Loucy (cell line): ENCODE data around the gene SMIM17.
"Not testable (repeated sequence)": the region's sequence is repeated elsewhere in the genome, so short reads cannot be mapped to it uniquely, and the experiment has no call there.

ENCODE experiments used
- H2AFZ ChIP-seq: fragments of 200-600 bp; sonication (generic); 2 replicates; pipeline ENCODE4 v1.6.0; 2016; ENCODE audit warnings: antibody characterized with exemption, mild to moderate bottlenecking, low read length, moderate library complexity
- H3F3A ChIP-seq: fragments of 200-600 bp; 2 replicates; pipeline ENCODE4 v1.6.0; 2016; ENCODE audit warnings: antibody characterized with exemption, low read depth, mild to moderate bottlenecking
- H3K27me3 ChIP-seq: fragments of 200-600 bp; sonication (generic); 2 replicates; pipeline ENCODE4 v1.6.1; 2014; ENCODE audit warnings: low read length, mild to moderate bottlenecking; ENCODE audit not compliant: insufficient read depth, poor library complexity, severe bottlenecking
- H3K36me3 ChIP-seq: fragments of 200-600 bp; sonication (generic); 2 replicates; pipeline ENCODE4 v1.6.1; 2016; ENCODE audit warnings: low read length; ENCODE audit not compliant: insufficient read depth
- H3K4me1 ChIP-seq: fragments of 200-600 bp; sonication (generic); 2 replicates; pipeline ENCODE4 v1.5.1; 2014; ENCODE audit warnings: low read length, mild to moderate bottlenecking; ENCODE audit not compliant: insufficient read depth, poor library complexity, severe bottlenecking
- H3K4me2 ChIP-seq: fragments of 200-600 bp; sonication (generic); 2 replicates; pipeline ENCODE4 v1.6.0; 2014; ENCODE audit warnings: antibody characterized with exemption, low read length, low read depth, mild to moderate bottlenecking; ENCODE audit not compliant: poor library complexity, severe bottlenecking
- H3K4me3 ChIP-seq: fragments of 200-600 bp; sonication (generic); 2 replicates; pipeline ENCODE4 v1.5.1; 2014; ENCODE audit warnings: low read length, mild to moderate bottlenecking, mixed read lengths; ENCODE audit not compliant: poor library complexity, severe bottlenecking
- H3K79me2 ChIP-seq: fragments of 200-600 bp; sonication (generic); 2 replicates; pipeline ENCODE4 v1.6.1; 2014; ENCODE audit warnings: low read length; ENCODE audit not compliant: insufficient read depth
- H3K9ac ChIP-seq: fragments of 200-600 bp; sonication (generic); 2 replicates; pipeline ENCODE4 v1.6.0; 2014; ENCODE audit warnings: mild to moderate bottlenecking, low read depth, low read length, moderate library complexity; ENCODE audit not compliant: poor library complexity, severe bottlenecking
- H3K9me2 ChIP-seq: fragments of 200-600 bp; sonication (generic); replicated peaks from 2 replicates; pipeline ENCODE4 v1.6.1; 2016; ENCODE audit warnings: low read depth, low read length, mixed read lengths
- H3K9me3 ChIP-seq: fragments of 200-600 bp; sonication (generic); 2 replicates; pipeline ENCODE4 v1.6.1; 2014; ENCODE audit warnings: mild to moderate bottlenecking, antibody characterized with exemption, low read length, low read depth; ENCODE audit not compliant: insufficient read depth
- H4K20me1 ChIP-seq: fragments of 200-600 bp; sonication (generic); 2 replicates; pipeline ENCODE4 v1.6.0; 2014; ENCODE audit warnings: antibody characterized with exemption, low read length, mild to moderate bottlenecking; ENCODE audit not compliant: insufficient read depth, poor library complexity, severe bottlenecking
- CTCF ChIP-seq: fragments of 200-600 bp; sonication (generic); conservative IDR thresholded peaks from 2 replicates; pipeline ENCODE4 v1.5.1; 2014; ENCODE audit warnings: mild to moderate bottlenecking, antibody characterized with exemption, low read length
- EZH2phosphoT487 ChIP-seq: fragments of 200-600 bp; IDR thresholded peaks from 2 replicates; pipeline ENCODE4 v1.6.1; 2018; ENCODE audit warnings: antibody characterized with exemption, mild to moderate bottlenecking, moderate library complexity, borderline replicate concordance

SMIM17 gene

GRCh38 chr19:56671613-56671994 lies 28.6 kb downstream of the SMIM17 start, which contains the start of gene ZNF835:
Gene ZNF835, minus strand, starts transcription at chr19:56671757. Its CDS starts 6,559 bp downstream, at chr19:56665198.
- Histone ChIP-seq H3K27me3 (no peaks in the 10 kb centered on the region), H3K4me1 (no peaks in the 10 kb centered on the region), H4K20me1 (no peaks in the 10 kb centered on the region), H3K4me3 (no peak within 1 kb of the TSS), H2AFZ (no peak within 1 kb of the TSS), H3K9me2 (no peaks in the 10 kb centered on the region), H3F3A (no peaks in the 10 kb centered on the region), H3K9ac (no peak within 1 kb of the TSS), H3K4me2 (no peak within 1 kb of the TSS), H3K9me3 (peaks cover 9% of the 10 kb centered on the region; the same call in 1 of the 2 replicates), H3K36me3 (no peaks in the 10 kb centered on the region), H3K79me2 (no peaks in the 10 kb centered on the region)
- TF ChIP-seq EZH2phosphoT487 (no peak), CTCF (no peak)

GRCh38 chr19:56672610-56673009 lies 29.7 kb downstream of the SMIM17 start:
- H3K9me3 ChIP-seq, H2AFZ ChIP-seq, H3K36me3 ChIP-seq, H3K9ac ChIP-seq, H3K4me3 ChIP-seq, H3K27me3 ChIP-seq, H4K20me1 ChIP-seq, H3K4me2 ChIP-seq, H3K9me2 ChIP-seq, H3K4me1 ChIP-seq, H3F3A ChIP-seq, H3K79me2 ChIP-seq: not testable (repeated sequence)

- TF ChIP-seq CTCF (no peak), EZH2phosphoT487 (no peak)
Measured at GRCh38 chr19:56678205-56678604, 35.2 kb downstream of the SMIM17 start.

GRCh38 chr19:56681702-56682101 lies 38.7 kb downstream of the SMIM17 start:
- Histone ChIP-seq H2AFZ (no peak overlapping the region), H3K4me3 (no peak overlapping the region), H3K9ac (no peak overlapping the region), H3K27me3 (no peaks in the 10 kb centered on the region), H3K79me2 (no peaks in the 10 kb centered on the region), H3K9me3 (peaks cover 14% of the 10 kb centered on the region; the same call in 1 of the 2 replicates), H4K20me1 (no peaks in the 10 kb centered on the region), H3K9me2 (no peaks in the 10 kb centered on the region), H3K4me2 (no peak overlapping the region), H3F3A (no peaks in the 10 kb centered on the region), H3K4me1 (no peaks in the 10 kb centered on the region), H3K36me3 (no peaks in the 10 kb centered on the region)
- TF ChIP-seq EZH2phosphoT487 (no peak), CTCF (no peak)

More at GRCh38 chr19:56678205-56678604, 35.2 kb downstream of the SMIM17 start:
- Histone ChIP-seq H3K79me2 (no peaks in the 10 kb centered on the region), H3K9ac (no peak overlapping the region), H3K4me1 (no peaks in the 10 kb centered on the region), H3K4me3 (no peak overlapping the region), H3K9me3 (peaks cover 11% of the 10 kb centered on the region; the same call in 1 of the 2 replicates), H3K27me3 (no peaks in the 10 kb centered on the region), H3F3A (no peaks in the 10 kb centered on the region), H3K36me3 (no peaks in the 10 kb centered on the region), H3K4me2 (no peak overlapping the region), H4K20me1 (no peaks in the 10 kb centered on the region), H2AFZ (no peak overlapping the region), H3K9me2 (no peaks in the 10 kb centered on the region)
